Activated gamma-delta T cell treated with anti-CD3 and anti-CD28 coated beads, Interleukin-2, amount 50 U/mL, for 16 hours (primary cell): ENCODE results near the gene HOXA13.

Experiments
- DNase-seq: peaks from one replicate; pipeline ENCODE4 v3.0.0-alpha.2; 2020; ENCODE audit warnings: low read depth

HOXA13 gene

DNA sequence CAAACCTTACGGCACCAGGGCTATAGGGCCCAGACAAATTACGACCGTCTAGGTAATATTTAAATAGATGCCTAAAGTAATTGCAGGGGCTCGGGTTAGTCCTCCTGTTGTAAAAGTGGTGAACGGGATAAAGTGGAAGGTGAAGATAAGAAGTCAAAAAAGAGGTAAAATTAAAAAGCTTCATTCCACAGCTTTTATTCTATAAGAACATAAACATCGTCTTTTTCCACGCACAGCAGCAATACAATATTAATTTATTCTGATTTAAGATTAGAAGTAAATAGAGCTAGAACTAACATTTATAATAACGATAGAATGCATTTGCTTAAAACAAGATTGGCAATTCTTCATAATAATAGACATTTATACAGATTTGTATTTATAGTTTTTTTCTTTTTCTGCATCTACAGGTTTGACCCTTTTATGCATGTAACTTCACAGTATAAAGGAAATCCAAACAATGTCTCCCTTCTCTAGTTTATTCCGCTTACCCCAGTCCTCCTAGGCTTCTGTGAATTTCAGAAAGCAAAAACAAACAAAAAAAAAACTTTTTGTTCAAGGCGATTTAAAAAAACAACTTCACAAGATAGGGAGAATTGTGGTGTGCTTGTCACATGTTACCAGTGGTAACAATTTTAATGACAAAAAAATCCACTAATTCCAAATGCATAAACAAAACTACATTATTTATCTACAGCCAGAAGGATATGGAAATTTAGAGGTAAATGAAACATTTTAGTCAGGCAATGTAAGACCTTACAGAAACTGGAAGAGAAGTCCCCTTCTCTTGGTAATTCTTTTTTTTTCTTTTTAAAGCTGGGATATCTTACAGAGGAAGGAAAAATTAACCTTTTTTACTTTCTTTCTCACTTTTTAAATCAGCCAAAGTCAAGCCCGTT is 29.2 kb downstream of the HOXA13 start:
- DNase-seq: no peak

DNA sequence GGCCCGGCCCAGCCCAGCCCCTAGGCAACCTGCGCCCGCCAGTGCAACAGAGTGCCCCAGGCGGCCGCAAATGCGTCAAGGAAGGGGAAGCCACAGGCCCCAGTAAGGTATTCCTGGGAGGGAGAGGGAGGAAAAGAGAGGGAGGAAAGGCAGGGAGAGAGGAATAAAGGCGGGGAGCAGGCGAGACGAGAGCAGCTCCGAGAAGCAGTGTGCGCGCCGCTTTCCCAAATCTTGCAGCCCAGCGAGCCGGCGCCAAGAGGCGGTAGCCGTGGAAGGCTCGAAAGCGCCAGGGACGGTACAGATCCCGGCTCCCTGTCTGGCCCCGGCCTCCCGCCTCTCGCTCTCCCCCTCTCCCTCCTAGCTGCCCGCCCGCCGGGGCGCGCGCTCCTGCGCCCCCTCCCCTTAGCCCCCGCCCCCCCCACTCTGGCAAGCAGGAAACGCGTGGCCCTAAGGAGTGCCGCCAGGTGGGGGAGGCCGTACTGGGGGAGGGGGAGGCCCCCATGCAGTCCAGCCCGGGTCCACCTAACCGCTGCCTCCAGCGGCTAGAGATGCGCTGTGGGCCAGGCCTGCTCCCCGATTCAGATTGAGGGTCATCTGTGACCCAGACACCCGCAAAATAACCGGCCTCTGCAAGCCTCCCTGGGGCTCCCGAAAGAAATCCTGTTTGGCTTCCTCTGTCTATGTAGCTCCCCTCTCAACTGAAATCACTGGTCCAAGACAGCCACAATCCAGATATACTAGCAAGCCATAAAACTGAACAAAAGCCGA is 30.0 kb downstream of the HOXA13 start:
- DNase-seq: no peak

DNA sequence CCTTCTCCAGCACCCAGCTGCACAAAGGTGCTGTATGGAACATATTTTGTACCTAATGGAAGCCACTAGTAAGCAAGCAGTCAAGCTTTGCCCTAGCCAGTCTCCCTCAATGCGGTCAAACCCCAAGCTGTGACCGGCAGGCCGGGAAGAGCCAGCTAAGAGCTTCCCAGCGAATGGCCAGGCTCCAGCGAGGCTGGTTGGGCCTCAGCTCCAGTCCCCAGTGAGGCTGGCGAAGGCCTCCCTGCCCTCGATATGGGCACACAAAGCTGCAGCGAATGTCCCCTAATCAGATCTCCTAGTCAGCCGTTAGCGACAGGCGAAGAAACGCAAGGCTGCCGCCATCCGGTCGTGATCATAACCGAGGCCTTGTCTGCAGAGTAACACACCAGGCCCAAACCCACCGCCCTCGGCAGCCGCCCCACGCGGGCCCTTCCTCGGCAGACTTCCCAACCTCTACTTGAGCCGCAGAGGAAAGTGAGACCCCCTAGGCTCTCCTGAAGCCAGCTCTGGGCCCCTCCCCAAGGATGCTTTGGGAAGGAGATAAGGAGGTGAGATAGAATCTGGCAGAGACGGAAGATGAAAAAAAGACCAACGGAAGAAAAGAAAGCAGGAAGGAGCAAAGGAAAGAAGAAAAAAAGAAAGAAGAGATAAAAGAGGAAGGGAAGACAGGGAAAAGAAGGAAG is 31.5 kb downstream of the HOXA13 start:
- no peak for DNase-seq

DNA sequence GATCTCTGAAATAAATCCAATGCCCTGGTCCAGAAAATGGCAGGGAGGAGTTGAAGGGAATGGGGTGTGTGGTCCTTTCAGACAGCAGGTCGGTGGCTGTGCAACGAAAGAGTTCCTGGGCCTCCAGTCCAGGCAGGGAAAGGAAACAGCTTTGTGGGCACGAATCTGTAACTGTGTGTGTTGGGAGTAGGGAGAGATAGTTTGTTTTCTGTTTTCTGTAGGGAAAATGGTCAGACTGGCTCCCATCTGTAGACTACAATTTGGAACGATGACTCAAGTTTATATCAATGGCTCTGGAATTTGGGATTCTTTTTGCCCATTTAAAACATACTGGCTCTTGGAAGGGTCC is 32.0 kb downstream of the HOXA13 start:
- DNase-seq: no peak

- no peak for DNase-seq
Measured at GRCh38 chr7:27166531-27167505, 33.1 kb downstream of the HOXA13 start.

- no peak for DNase-seq
Measured at GRCh38 chr7:27165996-27166530, 33.8 kb downstream of the HOXA13 start.

GRCh38 chr7:27165089-27165995 is 34.5 kb downstream of the HOXA13 start, which contains the start of gene HOXA9:
TSS of gene HOXA9 (minus strand) at chr7:27165537. CDS start at chr7:27165457, 80 bp downstream.
- no peak for DNase-seq

DNA sequence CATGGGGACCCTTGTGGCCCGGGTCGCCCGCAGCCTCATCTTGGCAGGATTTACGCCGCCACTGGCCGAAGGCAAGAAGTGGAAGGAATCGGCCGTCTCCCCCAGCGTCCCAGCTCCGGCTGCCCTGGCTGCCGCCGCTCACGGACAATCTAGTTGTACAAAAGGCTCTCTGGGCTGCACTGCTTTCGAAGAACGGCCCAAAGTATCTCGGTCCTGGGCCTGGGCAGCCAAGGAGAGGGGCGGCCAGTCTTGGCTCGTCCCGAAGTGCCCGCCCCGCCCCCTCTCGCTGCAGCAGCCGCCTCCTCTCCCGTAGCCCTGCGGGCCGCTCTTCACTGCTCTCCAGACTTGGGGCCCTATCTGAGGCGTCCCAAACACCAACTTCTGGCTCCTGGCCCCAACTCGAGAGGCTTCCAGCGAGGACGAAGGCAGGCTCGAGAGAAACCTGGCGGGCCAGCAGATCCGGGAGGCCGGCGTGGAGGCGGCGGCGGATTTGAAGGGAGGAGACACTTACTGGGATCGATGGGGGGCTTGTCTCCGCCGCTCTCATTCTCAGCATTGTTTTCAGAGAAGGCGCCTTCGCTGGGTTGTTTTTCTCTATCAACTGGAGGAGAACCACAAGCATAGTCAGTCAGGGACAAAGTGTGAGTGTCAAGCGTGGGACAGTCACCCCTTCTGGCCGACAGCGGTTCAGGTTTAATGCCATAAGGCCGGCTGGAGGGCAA is 35.4 kb downstream of the HOXA13 start:
- DNase-seq: no peak

GRCh38 chr7:27164045-27164366 is 35.9 kb downstream of the HOXA13 start:
- DNase-seq: no peak

- DNase-seq: no peak
Measured at GRCh38 chr7:27163288-27164044, 36.4 kb downstream of the HOXA13 start.

GRCh38 chr7:27162561-27163287 is 37.2 kb downstream of the HOXA13 start:
- no peak for DNase-seq

GRCh38 chr7:27161721-27162560 is 38.0 kb downstream of the HOXA13 start:
- DNase-seq: no peak

- no peak for DNase-seq
Measured at GRCh38 chr7:27161214-27161720, 38.6 kb downstream of the HOXA13 start.

GRCh38 chr7:27160546-27161213 is 39.2 kb downstream of the HOXA13 start:
- peak; percentile 81 for DNase-seq

DNA sequence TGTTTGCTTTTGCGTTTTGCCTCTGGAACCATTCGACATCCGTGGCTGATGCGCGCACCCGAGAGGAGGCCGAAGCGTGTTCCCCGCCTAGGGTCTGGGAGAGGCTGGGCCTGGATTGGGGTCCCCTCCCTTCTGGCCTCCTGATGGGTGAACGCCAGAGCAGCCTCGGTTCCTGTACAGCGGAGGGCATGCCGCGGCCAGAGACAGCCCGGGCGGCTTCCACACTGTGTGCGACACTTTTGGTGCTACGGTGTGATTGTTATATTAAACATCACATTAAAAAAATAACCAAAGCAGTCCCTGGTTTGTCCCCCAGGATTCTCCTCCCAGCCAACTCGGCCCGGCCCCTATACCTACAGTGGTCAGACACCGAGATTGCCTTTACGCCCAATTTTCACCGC is 39.7 kb downstream of the HOXA13 start:
- DNase-seq: no peak
